Stimulated activated naive CD8-positive, alpha-beta T cell treated with anti-CD3 and anti-CD28 coated beads, Interleukin-15, Interleukin-2, amounts not matched to agents 100 U/mL and 50 U/mL, for 24 hours (primary cell): ENCODE data around the gene PEX14.

Source experiments
- ATAC-seq: fragments of 150-1000 bp; cut with Tn5 transposase; one replicate; pipeline ENCODE4 v1.10.0; 2021
- DNase-seq: peaks from one replicate; pipeline ENCODE4 v3.0.0; 2021

Gene PEX14

GRCh38 chr1:10597492-10598388 is 123.0 kb downstream of the PEX14 start:
- ATAC-seq = no peak
- DNase-seq = no peak

- ATAC-seq (no peak), DNase-seq (no peak)
These were observed 123.6 kb downstream of the PEX14 start for GRCh38 chr1:10598389-10598702.

- DNase-seq (no peak), ATAC-seq (no peak)
These were observed 124.6 kb downstream of the PEX14 start for GRCh38 chr1:10599194-10599861.

GRCh38 chr1:10601342-10602070 is 126.8 kb downstream of the PEX14 start:
- DNase-seq = no peak
- no peak for ATAC-seq

- no peak for ATAC-seq
- no peak for DNase-seq
These were observed 128.2 kb downstream of the PEX14 start for GRCh38 chr1:10602936-10603335.

- no peak for DNase-seq
These were observed 130.2 kb downstream of the PEX14 start for GRCh38 chr1:10604966-10605365.

GRCh38 chr1:10606064-10606463 is 131.3 kb downstream of the PEX14 start:
- DNase-seq = no peak

More at GRCh38 chr1:10604966-10605365, 130.2 kb downstream of the PEX14 start:
- no peak for ATAC-seq

GRCh38 chr1:10607228-10607627 is 132.5 kb downstream of the PEX14 start:
- no peak for ATAC-seq
- no peak for DNase-seq

More at GRCh38 chr1:10606064-10606463, 131.3 kb downstream of the PEX14 start:
- ATAC-seq = no peak

GRCh38 chr1:10608690-10609089 is 133.9 kb downstream of the PEX14 start:
- ATAC-seq (no peak), DNase-seq (no peak)

- no peak for DNase-seq
- no peak for ATAC-seq
These were observed 136.3 kb downstream of the PEX14 start for GRCh38 chr1:10610901-10611600.

GRCh38 chr1:10612436-10613160 is 137.8 kb downstream of the PEX14 start:
- ATAC-seq = no peak
- DNase-seq = no peak

GRCh38 chr1:10613340-10613739 is 138.6 kb downstream of the PEX14 start:
- ATAC-seq (no peak), DNase-seq (no peak)

GRCh38 chr1:10613861-10614260 is 139.1 kb downstream of the PEX14 start:
- ATAC-seq (no peak), DNase-seq (no peak)

GRCh38 chr1:10614377-10615225 is 139.9 kb downstream of the PEX14 start:
- ATAC-seq (no peak), DNase-seq (no peak)

GRCh38 chr1:10615332-10615731 is 140.6 kb downstream of the PEX14 start:
- no peak for DNase-seq
- no peak for ATAC-seq

GRCh38 chr1:10615932-10616671 is 141.4 kb downstream of the PEX14 start:
- no peak for DNase-seq
- no peak for ATAC-seq

- ATAC-seq (no peak), DNase-seq (no peak)
These were observed 141.9 kb downstream of the PEX14 start for GRCh38 chr1:10616696-10617095.

- ATAC-seq (no peak), DNase-seq (no peak)
These were observed 142.6 kb downstream of the PEX14 start for GRCh38 chr1:10617318-10617717.

GRCh38 chr1:10617931-10618885 is 143.5 kb downstream of the PEX14 start:
- no peak for DNase-seq
- no peak for ATAC-seq
